ENCODE measurements around the gene NAP1L4.

- TF ChIP-seq CTCF (IDR thresholded peaks at IDR 0.05; ENCODE audit: low read depth, low read length) (no peak), EZH2phosphoT487 (IDR thresholded peaks at IDR 0.05; ENCODE audit: low read depth) (no peak)
Measured at GRCh38 chr11:2917842-2918490, 74.2 kb downstream of the NAP1L4 start.

All from OCI-LY3 (cell line).